HL-60/S4 treated with phorbol 12-myristate 13-acetate at 8.2 ng/mL for 4 days and 3 days (cell line): ENCODE data around the gene PKIG.

Experiments used
- in situ Hi-C: fragments of 300-500 bp; cut with MboI; formaldehyde crosslinking; loops from 2 replicates; pipeline ENCODE4 v1.15.0; 2022; ENCODE audit warnings: low sequenced_read_pairs

PKIG gene

DNA sequence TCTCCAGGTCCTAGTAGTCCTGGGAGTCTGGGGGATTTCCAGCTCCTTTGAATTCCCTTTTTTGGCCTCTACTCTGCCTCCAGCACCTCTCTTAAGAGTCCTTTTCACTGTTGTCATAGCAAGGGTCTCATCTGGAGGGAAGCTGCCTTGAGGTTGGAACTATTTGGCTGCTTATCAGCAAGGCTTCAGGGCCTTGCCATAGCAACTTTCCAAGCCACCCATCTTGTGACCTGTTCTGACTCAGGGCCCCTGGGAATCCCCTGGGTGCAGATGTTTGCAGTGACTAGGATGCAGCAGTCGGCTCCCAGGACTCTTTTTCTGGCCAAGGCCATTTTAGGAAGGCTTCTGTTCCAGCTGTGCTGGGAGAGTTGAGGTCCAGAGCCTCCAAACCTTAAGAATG, 12.4 kb downstream of the PKIG start:
- in situ Hi-C loops = no loop called here

DNA sequence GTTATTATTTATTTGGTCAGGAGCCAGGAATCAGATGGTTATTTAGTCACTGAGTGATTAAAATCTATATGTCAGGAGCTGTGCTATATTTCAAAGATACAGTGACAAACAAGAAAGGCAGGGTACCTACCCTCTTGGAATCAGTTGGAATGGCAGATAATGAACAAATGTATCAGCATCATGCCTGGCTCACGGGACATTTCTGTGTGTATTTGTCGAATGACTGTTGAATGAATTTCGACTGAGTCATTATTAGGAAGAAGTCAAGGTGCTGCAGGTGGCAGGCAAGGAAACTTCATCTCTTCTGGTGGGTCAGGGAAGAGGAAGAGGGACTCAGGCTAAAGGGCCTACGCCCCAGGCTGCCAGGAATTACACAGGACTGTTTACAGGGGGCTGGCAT, 13.6 kb downstream of the PKIG start:
- in situ Hi-C loops = no loop called here

DNA sequence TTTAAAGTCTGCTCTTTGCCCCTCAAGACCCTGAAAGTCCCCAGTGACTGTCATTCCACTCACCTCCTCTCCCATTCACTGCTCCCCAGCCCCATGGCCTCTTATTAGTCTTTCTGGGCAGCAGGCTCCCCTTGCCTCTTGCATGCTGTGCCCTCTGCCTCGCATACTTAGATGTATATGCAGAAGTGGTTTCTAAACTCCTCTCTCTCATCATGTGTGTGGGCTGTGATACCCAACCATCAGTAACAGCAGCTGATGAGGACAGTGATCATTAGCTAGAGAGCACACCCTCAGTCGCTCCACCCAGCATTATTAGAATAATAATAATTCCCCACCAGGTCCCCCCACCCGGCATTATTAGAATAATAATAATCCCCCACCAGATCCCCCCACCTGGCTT, 14.5 kb downstream of the PKIG start:
- in situ Hi-C loops = no loop called here

DNA sequence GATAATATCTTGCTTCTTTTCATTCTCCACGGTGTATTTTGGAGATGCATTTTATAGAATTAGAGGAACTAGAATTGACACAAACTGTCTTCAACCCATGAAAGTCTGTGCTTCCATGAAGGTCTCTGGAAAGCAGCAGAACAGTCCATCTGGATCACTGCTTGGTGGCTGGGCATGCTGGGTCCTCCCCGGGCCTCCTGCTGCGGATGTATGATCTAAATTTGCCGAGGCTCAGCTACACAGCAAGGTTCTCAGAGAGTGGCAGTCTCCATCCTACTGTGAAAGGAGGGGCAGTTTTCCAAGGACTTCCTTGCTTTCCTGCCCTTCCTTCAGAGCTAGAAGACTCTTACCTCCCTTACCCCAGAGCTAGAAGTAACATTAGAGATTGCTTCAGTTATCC, 15.1 kb downstream of the PKIG start:
- in situ Hi-C loops = no loop called here

DNA sequence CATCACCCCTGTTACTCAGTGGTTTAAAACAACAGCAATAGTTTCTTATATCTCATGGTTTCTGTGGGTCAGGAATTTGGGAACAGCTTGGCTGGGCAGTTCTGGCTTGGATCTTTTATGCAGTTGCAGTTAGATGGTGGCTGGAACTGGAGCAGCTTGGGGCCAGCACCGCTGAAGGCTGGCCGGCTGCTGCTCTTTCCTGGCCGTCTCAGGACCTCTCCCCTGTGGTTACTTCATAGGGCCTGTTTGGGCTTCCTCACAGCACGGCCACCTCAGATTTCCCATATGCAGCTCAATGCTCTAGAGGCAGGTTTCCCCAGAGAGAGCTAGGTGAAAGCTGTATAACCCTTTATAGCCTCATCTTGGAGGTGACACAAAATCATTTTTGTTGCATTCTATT, 15.6 kb downstream of the PKIG start:
- in situ Hi-C loops = no loop called here

DNA sequence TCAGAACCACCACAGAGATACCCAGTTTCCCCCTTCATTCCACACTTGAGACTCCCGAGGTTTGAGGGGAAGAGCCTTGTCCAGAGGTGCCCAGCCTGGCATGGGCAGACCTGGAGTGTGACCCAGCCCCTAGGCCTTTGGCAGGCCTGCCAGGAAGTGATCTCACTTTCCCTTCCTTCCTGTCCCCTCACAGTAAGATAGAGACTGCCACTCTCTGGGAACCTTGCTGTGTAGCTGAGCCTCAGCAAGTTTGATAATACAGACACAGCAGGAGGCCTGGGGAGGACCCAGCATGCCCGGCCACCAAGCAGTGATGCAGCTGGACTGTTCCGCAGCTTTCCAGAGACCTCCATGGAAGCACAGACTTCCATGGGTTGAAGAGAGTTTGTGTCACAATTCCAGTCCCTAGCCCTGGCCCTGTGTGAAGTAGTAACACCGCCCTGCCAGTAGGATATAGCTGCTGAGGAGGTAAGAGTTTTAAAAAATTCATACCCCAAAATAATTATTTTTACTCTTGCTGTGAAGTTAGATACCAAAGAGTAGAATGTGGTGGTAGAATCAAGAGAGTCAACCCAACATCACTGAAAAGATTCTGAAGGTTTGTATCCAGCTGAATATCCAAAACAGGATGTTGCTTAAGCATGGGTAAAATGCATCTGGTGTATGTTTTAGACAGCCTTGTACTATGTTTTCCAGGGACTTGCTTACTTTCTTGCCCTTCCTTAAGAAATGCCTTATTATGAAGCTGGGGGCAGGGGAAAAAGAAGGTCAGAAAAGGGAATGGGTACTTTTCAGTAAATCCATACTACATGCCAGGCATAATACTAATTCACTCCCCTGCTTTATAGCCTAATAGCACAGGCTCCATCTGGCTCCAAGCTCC, 16.3 kb downstream of the PKIG start:
- in situ Hi-C loops = no loop called here

DNA sequence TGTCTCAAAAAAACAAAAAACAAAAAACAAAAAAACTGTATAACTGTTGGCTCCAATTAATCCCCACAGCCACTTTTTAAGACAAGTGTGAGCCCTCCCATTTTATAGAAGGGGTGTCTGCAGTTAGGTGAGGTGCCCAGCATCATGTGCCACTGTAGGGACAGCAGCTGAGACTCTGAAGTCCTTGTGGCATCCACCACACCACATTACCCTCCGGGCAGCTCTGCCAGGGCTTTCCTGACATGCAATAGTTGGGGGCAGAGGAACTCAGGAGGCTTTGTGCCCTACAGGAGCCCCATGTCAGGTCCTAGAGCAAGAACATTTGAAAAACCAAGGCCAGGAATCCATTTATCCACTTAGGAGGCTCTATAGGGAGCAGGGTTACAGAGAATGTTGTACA, 17.3 kb downstream of the PKIG start:
- in situ Hi-C loops = loop anchor here (10.0 kb wide), 1 partner anchor 205 kb away; no protein-coding TSS in a partner anchor

DNA sequence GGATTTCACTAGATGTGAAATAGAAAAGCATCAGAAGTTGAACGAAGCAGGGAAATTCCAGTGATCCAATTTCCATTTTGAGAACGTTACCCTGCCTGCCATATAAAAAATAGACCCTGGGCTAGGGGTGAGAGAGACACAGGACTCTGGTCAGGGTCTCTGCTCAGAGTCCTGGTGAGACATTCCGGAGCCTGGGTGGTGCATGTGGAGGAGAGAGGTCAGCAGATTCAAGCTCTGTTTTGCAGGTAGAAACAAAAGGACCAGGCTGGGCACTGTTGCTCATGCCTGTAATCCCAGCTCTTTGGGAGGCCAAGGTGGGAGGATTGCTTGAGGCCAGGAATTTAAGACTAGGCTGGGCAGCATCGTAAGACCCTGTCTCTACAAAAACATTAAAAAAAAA, 17.9 kb downstream of the PKIG start:
- in situ Hi-C loops = loop anchor here (10.0 kb wide), 1 partner anchor 206 kb away; no protein-coding TSS in a partner anchor

DNA sequence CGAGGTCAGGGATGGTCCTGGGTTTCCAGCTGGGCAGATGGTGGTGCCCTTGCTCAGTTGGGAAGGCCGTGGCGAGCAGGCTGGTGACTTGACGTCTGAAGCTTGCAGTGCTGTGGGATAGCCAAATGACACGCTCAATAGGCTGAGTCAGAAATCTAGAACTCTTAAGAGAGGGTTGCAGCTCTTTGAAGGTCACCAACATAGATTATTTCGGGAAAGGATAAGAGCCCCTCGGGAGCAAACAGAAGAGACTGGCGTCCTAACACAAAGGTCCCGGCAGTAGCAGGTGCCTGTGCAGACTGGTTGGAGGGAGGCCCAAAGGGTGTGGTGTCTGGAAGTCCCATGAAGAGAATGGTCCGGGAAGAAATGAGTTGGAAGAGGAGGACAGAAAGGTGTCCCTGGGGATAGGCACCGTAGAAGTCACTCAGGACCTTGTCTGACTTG, 18.4 kb downstream of the PKIG start:
- in situ Hi-C loops = loop anchor here (10.0 kb wide), 1 partner anchor 206 kb away; no protein-coding TSS in a partner anchor

DNA sequence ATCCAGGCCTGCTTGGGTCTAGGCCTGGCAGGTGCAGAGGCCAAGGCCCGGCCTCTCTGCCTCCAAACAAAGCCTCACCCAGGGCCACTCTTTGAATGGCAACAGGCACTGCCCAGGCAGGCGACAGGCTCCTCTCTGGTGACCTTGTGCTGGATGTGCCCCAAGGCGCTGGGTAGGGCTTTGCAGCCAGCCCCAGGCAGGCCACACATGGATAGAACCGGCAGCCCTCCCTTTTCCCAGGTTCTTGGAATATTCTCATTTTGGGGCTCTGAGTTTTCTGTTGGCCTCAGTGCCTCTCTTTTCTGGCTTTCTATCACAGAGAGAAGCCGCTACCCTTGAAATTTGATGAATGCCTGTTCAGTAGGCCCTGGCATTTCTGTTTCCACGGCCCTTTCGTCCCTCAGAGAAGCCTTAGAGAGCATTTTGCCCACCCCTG, 18.9 kb downstream of the PKIG start:
- in situ Hi-C loops = loop anchor here (10.0 kb wide), 1 partner anchor 206 kb away; no protein-coding TSS in a partner anchor

DNA sequence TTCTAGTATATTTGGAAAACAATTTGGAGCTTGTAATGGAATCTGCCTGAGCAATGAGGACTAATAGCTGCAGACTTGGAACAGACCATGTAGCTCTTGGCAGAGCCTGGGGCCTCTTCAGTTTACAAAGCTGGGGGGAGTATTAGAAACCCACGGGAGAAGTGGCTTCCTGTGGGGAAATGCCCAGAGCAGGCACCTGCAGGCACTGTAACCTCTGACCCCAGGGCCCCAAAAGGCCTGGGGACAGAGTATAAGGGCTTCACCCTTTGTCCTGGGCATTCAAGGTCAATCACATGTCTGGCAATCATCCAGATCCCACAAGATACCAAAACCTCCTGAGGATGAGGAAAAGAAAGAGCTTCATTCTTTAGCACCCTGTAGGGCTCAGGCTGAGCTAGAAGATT, 19.4 kb downstream of the PKIG start:
- in situ Hi-C loops = loop anchor here (10.0 kb wide), 1 partner anchor 207 kb away; no protein-coding TSS in a partner anchor

DNA sequence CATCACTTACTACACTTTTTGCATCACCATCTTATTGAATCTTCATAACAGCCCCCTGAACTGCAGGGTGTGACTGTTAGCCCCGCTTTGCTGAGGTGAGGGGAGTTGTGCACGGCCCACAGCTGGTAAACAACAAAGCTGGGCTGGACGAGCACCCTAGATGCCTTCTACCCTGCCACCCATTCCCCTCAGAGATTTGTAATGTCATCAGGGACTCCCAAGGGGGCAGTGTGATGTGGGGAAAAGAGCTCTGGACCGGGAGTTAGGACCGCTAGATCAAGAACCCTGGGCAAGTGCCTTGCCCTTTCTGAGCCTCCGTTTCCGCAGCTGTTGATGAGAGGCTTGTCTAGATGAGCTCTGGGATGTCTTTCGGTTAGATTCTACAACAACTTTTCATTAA, 20.9 kb downstream of the PKIG start:
- in situ Hi-C loops = loop anchor here (10.0 kb wide), 1 partner anchor 209 kb away; no protein-coding TSS in a partner anchor

DNA sequence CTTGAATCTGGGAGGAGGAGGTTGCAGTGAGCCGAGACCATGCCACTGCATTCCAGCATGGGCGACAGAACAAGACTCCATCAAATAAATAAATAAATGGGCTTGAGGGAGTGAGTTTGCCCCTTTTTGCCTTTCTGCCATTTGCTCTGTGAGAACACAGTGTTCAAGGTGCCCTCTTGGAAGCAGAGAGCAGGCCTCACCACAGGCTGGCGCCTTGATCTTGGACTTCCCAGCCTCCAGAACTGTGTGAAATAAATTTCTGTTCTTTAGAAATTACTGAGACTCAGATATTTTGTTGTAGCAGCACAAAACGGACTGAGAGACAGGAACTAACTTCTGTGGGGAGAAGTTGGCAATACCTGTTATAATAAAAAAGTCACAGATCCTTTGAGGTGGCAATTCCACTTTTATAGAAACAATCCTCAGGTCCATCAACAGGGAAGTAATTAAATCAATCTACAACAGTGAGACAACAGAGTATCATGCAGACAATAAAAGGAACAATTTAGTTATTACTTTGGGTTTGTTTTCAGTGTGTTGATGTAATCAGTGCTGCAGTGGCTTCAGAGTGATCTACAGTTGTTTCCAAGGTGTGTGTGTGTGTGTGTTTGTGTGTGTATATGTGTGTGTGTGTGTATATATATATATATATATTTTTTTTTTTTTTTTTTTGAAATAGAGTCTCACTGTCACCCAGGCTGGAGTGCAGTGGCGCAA, 24.5 kb downstream of the PKIG start:
- in situ Hi-C loops = loop anchor here (10.0 kb wide), 1 partner anchor 212 kb away; no protein-coding TSS in a partner anchor

DNA sequence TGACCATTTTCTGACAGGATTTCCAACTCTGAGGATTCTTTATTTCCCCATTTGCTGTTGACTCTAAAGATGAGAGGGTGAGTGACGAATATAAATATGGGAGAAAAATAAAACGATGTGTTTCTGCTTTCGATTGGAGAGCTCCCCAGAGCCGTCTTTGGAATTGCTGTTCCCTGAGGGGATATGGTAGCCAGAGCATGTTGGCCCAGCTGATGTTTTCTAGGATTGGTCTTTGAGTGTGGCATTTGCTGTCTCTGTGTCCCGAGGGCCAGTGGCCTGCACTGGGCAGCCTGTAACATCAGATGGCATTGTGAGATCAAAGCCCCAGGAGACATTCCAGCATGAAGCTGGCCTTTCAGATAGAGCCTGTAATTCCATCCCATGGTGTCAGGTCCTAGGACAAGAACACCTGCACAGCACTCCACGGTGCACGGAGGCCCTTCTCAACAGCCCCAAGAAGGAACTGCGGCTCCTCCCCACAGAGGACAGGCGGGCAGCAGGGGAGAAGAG, 26.7 kb downstream of the PKIG start:
- in situ Hi-C loops = loop anchor here (10.0 kb wide), 1 partner anchor 214 kb away; no protein-coding TSS in a partner anchor

DNA sequence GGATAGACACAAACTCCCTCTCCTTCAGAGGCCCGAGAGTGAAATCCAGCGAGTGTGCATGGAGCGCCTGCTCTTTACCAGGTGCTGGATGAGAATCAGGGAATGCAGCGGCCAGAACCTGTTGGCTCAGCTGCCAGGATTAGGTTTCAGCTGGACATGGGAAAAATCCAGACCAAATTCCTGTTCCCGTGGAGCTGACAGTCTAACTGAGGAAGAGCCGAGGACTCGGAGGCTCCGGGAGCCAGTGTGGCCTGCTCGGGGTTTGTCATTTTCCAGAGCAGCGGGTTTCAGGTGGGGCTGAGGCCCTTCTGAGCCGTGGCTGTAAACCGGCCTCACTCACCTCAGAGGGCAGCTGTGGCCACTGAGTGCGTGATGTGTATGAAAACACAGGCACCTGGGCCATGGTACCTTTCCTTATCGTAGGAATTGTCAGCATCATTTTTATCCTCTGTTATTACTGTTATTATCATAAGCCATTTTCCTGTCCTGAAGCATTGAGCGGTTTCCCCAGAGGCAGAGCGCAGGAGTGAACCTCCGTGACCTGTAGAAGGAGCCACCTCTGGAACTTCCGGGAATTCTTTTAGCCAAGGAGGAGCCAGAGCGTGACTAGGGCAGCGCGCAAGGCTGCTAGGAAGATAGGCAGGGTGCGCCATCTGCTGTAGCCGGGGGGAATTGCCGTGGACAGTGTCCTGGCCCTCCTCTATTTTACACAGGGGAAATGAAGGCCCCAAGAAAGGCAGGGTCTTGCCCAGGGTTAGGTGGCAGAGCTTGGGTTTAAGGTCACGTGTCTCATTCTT, 27.3 kb downstream of the PKIG start:
- in situ Hi-C loops = loop anchor here (10.0 kb wide), 1 partner anchor 215 kb away; no protein-coding TSS in a partner anchor

DNA sequence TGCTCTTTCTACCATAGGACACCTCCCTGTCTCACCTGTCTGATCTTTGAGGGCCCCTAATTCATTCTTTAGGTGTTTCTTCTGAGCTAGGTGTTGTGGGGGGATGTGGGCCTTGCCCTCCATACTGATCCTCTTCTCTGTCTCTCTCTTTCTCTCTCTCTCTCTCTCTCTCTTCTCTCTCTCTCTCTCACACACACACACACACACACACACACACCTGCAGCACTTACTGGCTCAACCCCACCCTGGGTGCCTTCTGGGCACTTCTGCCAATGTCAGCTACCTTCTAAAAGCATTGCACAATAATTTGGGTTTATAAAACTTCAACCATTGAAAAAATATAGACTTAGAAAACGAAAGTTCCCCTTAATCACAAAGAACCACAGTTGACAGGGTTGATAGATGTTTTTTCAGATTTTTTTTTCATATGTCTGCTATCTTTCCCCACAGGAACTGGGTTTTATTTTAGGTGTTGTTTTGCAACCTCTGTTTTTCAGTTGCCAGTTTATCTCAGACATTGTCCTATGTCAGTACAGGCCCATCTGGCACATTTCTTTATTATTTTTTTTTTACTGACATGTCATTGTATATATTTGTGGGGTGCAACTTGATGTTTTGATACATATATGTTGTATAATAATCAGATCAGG, 28.1 kb downstream of the PKIG start:
- in situ Hi-C loops = no loop called here

DNA sequence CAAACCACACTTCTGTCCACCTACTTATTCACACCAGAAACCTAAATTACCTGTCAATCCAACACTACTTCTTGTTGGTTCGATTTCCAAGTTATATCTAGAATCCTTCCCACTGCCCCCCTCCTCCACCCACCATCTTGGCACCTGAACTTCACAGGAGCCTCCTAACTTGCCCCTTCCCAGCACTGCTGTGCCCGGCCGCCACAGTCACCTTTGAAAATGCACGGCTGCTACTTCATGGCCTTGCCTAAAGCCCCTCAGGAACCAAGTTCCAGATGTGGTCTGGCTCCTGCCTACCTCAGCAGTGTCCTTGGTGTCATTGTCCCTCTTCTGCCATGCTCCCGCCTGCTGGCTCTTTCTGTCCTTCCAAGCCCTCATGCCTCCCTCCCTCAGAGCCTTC, 31.2 kb downstream of the PKIG start:
- in situ Hi-C loops = no loop called here

DNA sequence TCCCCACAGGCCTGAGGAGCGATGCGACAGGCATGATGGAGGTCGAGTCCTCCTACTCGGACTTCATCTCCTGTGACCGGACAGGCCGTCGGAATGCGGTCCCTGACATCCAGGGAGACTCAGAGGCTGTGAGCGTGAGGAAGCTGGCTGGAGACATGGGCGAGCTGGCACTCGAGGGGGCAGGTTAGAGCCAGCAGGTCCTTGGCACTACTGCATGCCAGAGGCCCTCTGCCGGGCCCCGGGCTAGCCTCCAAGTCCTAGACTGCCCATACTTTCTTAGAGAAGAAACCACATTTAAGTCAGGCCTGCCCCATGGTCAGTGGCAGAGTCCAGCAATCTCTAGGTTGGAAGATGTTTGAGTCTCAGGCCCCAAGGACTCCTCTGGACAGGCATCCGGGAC, 32.1 kb downstream of the PKIG start:
- in situ Hi-C loops = no loop called here

DNA sequence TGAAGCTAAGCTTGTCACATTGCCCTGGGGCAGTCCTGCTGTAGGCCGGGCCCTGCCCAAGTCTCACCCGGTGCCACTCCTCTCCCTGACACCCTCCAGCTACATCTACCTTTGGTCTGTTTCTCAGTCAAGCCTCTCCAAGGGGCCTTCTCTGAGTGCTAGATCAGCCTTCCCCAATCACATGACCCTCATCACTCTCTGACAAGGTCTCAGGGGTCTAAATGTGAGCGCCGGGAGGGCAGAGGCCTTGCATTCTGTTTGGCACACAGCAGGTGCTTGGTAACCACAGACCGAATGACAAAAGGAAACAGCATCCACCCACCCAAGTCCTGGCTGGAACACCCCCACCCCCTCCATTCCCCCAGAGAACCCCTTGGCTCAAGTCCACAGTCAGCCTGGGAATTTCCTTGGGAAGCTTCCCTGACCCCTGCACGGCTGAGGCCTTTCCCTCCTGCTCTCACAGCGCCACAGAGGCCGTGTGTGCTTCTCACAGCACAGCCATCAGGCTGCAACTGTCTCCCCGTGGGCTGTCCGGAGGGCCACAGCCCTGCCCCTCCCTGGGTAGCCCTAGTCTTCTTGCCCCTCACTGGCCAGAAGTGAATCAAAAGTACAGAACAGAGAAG, 32.9 kb downstream of the PKIG start:
- in situ Hi-C loops = no loop called here
